SIG-M5 (cell line): ENCODE measurements around the gene LRP8.

Source experiments
- DNase-seq: peaks from one replicate; lab custom pipeline; 2025; lab: John Stamatoyannopoulos, UW

LRP8 gene

GRCh38 chr1:53359225-53359933 lies 31.5 kb upstream of the LRP8 start:
- DNase-seq = no peak

DNA sequence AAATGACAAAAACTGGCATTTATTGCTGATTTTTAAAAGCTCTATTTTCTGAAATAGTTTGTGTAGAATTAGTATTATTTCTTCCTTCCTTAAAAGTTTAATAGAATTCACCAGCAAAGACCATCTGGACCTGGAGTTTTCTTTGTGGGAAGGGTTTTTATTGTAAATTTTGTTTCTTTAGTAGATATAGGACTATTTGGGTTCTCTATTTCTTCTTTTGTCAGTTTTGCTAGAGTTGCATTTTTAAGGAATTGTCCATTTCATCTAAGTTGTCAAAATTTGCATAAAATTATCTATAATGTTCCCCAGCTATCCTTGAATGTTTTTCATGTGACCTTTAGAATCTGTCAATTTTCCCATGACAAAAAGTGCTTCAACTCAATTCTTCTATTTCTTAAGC lies 28.8 kb upstream of the LRP8 start:
- no peak for DNase-seq

DNA sequence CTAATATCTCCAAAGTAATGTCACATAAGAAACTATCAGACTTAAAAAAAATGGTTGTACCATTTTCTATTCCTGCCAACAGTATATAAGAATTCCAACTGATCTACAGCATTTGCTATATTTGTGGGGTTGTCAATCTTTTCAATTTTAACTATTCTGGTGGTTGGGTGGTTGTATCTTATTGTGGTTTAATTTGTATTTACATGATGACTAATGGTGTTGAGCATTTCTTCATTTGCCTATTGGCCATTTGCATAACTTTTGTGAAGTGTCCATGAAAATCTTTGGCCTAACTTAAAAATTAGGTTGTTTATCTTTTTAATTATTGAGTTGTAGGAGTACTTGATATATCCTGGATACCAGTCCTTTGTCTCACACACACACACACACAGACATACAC lies 26.2 kb upstream of the LRP8 start:
- DNase-seq = no peak

DNA sequence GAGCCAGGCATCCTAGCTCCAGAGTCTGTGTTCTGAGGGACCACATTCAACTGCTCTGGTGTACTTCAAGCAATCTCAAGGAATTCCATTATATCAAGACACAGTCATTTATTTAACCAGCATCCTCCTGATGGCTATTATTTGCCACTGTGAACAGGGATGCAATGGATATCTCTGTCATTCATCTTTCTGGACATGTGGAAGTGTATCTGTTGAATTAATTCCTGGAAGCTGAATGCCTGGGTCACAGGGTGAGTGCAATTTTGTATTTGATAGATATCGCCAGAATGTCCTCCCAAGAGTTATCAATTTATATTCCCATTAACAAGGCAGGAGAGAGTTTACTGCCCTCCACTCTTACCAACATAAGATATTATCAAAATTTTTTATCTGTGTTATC lies 24.7 kb upstream of the LRP8 start:
- no peak for DNase-seq

GRCh38 chr1:53350853-53351767 lies 23.2 kb upstream of the LRP8 start:
- no peak for DNase-seq

GRCh38 chr1:53349968-53350852 lies 22.3 kb upstream of the LRP8 start:
- DNase-seq = no peak

DNA sequence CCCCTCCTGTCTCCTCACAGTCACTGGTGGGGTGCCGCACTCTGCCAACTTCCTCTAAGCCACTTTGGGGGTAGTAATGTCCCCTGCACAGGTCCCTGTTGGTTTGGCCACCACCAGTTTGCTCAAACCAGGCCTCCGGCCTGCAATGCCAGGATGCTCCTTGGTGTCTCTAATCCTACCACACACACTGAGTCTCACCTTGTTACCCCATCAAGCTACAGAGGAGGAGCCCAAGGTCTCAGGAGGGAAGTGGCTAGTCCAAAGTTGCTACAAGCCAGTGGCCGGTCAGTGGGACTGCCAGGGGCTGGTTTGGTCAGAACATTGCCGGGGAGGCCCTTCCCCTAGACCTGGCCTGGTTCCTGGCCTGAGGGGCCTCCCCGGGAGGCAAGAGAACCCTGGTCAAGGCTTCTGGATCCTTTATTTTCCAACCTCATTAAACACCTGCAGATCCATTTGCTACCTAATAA lies 21.5 kb upstream of the LRP8 start:
- no peak for DNase-seq

DNA sequence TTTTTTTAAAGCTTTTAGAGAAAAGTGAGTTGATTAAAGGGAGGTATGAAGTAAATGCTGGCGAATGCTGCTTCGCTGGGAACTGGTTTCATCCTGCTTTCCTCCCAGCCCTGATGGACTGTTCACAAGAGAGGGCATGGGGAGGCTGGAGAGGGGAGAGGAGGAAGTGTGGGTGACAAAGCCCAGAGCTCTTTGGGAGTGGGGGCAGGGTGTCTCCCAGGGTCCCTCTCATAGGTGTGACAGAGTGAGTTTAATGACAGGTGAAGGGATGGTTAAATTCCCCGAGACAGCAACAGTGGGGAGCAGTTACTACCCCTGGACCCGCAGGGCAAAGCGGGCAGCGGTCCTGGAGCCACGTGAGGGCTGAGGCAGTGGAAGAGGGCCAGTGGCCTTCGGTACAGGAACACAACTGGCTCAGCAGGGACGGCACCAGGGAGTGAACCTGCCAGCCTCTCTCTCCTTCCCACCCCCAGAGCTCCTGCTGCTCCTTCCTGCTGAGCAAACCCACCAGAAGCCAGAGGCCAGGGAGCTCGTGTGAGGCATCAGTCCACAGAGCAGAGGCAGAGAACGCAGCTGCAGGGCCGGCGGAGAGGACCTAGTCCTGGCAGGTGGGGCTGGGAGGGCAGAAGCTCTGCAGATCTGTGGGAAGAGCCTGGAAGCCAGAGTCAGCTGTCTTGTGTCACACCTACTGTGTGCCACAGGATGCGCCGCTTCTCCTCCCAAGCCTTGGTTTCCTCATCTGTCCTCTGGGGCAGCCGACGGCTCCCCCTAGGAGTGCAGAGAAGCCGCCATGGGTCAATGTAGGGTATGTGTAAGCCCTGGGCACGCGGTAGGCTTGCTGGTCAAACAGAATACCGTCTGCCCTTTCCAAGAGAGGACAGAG lies 20.9 kb upstream of the LRP8 start:
- no peak for DNase-seq

DNA sequence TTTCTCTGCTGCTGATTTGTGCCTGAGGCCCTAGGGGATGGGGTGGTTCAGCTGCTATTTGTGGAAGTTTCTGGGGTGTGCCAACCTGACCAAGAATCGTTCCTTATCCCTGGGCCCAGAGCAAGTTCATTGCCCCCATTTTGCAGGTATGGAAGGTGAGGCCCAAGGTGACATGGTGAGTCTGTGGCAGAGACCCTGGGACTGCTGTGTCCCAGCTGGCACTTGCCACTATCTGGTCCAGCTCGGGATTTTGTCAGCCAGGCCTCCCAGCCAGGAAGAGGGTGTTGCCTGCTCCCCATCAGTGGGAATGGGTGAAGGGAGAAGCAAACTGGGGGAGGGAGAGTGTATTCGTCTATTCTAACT lies 18.9 kb upstream of the LRP8 start:
- DNase-seq = no peak

GRCh38 chr1:53345996-53346813 lies 18.3 kb upstream of the LRP8 start:
- DNase-seq = no peak

- no peak for DNase-seq
These were observed 17.3 kb upstream of the LRP8 start for GRCh38 chr1:53344921-53345838.

DNA sequence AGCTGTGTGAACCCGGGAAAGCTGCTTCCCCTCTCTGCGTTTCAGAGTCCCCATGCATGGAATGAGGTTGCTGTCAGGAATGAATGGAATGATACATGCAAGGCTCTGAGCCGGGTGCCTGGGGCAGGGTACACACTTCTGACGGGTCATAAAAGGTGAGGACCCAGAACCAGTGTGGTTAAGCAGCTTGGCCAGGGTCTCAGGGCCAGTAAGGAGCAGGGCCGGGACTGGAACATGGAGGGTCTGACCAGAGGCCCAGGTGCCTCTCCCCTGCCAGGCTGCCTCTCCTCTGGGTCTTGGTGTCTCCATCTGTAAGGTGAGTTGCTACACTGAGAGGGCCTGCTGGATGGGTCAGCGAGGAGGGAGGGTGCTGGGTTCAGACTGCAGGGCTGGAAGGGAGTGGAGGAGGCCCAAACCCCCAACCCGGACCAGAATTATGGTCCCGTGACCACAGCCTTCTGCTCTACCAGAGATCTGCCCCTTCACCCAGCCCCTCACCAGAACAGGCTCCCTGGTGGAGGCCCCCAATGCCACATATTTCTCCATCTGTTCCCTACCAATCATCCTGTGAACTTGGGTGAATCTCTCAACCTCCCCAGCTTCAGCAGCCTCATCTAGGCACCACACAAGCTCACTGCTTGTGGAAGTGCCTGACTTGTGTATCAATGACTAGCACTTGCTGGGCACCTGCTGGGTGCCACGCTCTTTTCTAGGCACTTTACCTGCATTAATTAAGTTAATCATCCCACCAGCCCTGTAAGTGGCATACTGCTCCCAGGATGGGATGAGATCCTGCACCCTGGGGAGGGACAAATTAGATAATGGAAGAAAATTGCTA lies 16.2 kb upstream of the LRP8 start:
- DNase-seq = no peak

DNA sequence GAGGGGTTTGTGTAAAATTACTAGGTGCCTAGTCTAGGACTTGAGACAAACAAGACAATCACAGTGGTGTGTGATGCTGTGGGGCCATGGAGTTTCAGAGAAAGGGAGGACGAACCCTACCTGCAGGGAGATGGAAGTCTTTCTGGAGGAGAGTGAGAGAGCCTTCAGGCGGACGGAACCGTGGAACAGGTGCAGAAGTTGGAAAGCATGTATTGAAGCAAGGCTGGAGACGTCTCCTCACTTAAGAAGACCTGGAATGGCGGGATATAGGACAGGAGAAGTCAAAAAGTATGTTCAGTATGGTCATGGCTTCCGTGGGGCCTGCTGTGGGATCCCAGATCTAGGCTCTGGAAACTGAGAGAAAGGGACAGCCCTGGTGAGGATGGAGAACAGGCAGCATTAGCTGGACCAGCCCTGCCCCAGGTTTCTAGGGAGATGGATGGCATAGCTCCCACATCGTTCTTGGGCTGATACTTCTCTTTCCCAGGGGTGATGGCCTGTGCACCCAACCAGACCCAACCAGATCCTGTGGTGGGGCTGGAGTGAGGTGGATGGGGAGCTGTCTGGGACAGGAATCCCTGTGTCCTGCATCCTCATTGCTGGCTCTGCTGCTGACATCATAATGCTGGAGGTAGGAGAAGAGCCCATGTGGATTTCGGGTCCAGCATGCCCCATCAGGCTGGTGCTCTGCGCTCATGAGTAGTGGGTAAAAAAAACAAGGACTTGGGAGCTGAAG lies 15.0 kb upstream of the LRP8 start:
- no peak for DNase-seq

DNA sequence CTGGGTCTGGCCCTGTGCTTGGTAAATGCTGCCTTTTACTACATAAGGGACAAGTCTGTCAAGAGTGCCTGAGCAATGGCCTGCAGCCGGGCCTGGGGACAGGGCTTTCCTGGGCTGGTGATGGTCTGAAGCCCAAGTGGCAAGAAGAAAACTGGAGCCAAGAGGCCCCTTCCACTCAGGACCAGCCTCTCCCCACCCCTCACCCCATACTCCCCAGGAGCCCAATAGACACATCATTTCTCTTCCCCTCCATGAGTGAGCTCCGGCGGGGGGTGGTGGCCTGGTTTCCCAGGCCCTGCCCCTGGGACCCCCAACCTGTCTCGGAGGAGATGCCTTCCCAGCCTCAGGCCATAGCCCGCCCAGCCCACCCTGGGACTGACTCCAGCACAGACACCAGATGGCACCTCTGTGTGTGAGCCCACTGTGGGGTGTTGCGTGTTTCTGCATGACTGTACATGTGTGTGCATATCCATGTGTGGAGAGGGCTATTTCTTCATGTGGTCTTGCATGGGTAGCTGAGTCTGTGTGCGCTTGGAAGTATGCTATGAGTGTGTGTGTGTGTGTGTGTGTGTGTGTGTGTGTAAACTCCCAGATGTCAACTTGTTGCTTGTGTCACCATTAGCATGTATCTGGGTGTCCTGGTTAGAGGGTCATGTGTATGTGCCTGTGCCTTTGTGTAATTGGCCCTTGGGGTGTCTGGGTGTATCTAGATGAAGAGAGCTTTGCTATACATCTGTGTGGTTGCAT lies 14.3 kb upstream of the LRP8 start:
- no peak for DNase-seq

DNA sequence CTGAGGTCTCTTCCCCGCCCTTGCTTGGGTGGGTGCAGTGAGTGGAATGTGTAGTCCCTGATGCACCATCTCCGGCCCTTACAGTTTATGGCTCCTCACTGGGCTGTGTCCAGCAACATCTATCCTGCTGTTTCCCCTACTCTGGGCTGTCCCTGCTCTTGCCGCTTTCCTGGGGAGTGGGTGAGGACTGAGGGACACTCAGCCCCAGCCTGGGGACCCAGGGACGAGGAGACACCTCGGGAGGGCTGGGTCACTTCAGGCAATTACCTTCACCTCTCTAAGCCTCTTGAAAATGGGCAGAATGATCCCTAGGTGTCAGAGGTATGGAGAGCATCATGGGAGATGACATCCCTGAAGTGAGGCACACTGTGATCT lies 13.6 kb upstream of the LRP8 start:
- no peak for DNase-seq

- no peak for DNase-seq
These were observed 13.0 kb upstream of the LRP8 start for GRCh38 chr1:53340660-53341520.
